K562 (cell line): ENCODE measurements around the gene ABLIM2. TPM values are rescaled to one million over a fixed set of nuclear protein-coding genes. Genes with fewer than 3 reads are reported as not detected.

Experiments
- ATAC-seq: fragments of 200-7000 bp; cut with Tn5 transposase; 3 replicates; pipeline ENCODE4 v1.9.1; 2020; ENCODE audit warnings: moderate library complexity
- BruUV-seq: library from RNA; stranded (reverse); fragments of 400-500 nt; replicated peaks from 2 replicates; lab custom pipeline; 2021; lab: Mats Ljungman, UMichigan
- CTCF ChIA-PET: fragments of 300-600 bp; formaldehyde crosslinking; extraction: SDS; loops from one replicate; lab custom pipeline; 2021; ENCODE audit warnings: low intra/inter-chr PET ratio; lab: Yijun Ruan, JAX
- POLR2A ChIA-PET: fragments of 300-600, 350-650 bp; sonication (Branson Sonifier 250); formaldehyde crosslinking; extraction: SDS; loops from one replicate; lab custom pipeline; 2021; ENCODE audit warnings: antibody characterized with exemption, inconsistent platforms; lab: Yijun Ruan, JAX
- DNase-seq, 4 experiments: peaks; one replicate each; pipeline versions ENCODE4 v3.0.0 to v3.0.0-alpha.2; 2011 to 2018; ENCODE audit warnings: low spot score in 3 of 4, mixed read lengths in 3 of 4; ENCODE audit errors: extremely low read depth in 1 of 4
- FAIRE-seq: peaks from 2 replicates; lab custom pipeline; 2011; peaks lifted over from hg19 to GRCh38; lab: Jason Lieb, UNC
- H2AFZ ChIP-seq: 2 replicates; pipeline ENCODE4 v1.6.0; 2011; ENCODE audit warnings: low read depth, low read length, control low read depth, inconsistent platforms
- H3K27ac ChIP-seq: fragments of 200-600 bp; 3 replicates; pipeline ENCODE4 v1.8.0; 2011; ENCODE audit warnings: low read depth, mild to moderate bottlenecking, control low read depth, inconsistent platforms, low read length, moderate library complexity, mixed read lengths; ENCODE audit errors: extremely low read depth
- H3K27me3 ChIP-seq, 2 experiments: fragments of 300-600 bp in 1 of 2; 2 replicates in 1 of 2; 3 replicates in 1 of 2; pipeline versions ENCODE4 v1.6.0 to v1.8.0; 2011; ENCODE audit warnings: inconsistent platforms in 2 of 2, low read length in 2 of 2, mild to moderate bottlenecking in 1 of 2, mixed read lengths in 1 of 2, moderate library complexity in 1 of 2; ENCODE audit not compliant: control insufficient read depth in 2 of 2, insufficient read depth in 2 of 2
- H3K36me3 ChIP-seq: fragments of 300-600 bp; 3 replicates; pipeline ENCODE4 v1.8.0; 2011; ENCODE audit warnings: mild to moderate bottlenecking, low read length, inconsistent platforms; ENCODE audit not compliant: control insufficient read depth, insufficient read depth
- H3K4me1 ChIP-seq, 2 experiments: fragments of 200-600 bp in 1 of 2; replicated peaks in 1 of 2; 2 replicates in 1 of 2; 3 replicates in 1 of 2; pipeline versions ENCODE4 v1.5.1 to v1.8.0; 2011; ENCODE audit warnings: inconsistent platforms in 2 of 2, low read length in 2 of 2, mild to moderate bottlenecking in 1 of 2, mixed read lengths in 1 of 2, moderate library complexity in 1 of 2; ENCODE audit not compliant: control insufficient read depth in 2 of 2, insufficient read depth in 2 of 2
- H3K4me2 ChIP-seq: 2 replicates; pipeline ENCODE4 v1.6.1; 2011; ENCODE audit warnings: low read length, control low read depth, inconsistent platforms, mixed read lengths; ENCODE audit not compliant: insufficient read depth
- H3K4me3 ChIP-seq: fragments of 200-600 bp; sonication (generic), shearing (Covaris generic); 2 replicates; pipeline ENCODE4 v1.5.1; 2016; ENCODE audit warnings: control low read depth, inconsistent platforms
- H3K79me2 ChIP-seq: fragments of 200-600 bp; 3 replicates; pipeline ENCODE4 v1.8.0; 2011; ENCODE audit warnings: low read length, inconsistent platforms; ENCODE audit not compliant: control insufficient read depth, insufficient read depth
- H3K9ac ChIP-seq, 2 experiments: 2 replicates each; pipeline versions ENCODE4 v1.6.0 to v1.6.1; 2011; ENCODE audit warnings: low read depth in 2 of 2, low read length in 2 of 2, control low read depth in 1 of 2, inconsistent platforms in 1 of 2, mild to moderate bottlenecking in 1 of 2, mixed read lengths in 1 of 2; ENCODE audit not compliant: insufficient read depth in 1 of 2
- H3K9me1 ChIP-seq: one replicate; pipeline ENCODE4 v1.6.0; 2011; ENCODE audit warnings: inconsistent platforms, mild to moderate bottlenecking, low read length, moderate library complexity; ENCODE audit not compliant: control insufficient read depth, insufficient read depth
- H3K9me3 ChIP-seq: replicated peaks from 2 replicates; pipeline ENCODE4 v1.5.1; 2011; ENCODE audit warnings: low read depth, low read length, inconsistent platforms; ENCODE audit not compliant: control insufficient read depth, insufficient read depth
- H4K20me1 ChIP-seq: replicated peaks from 2 replicates; pipeline ENCODE4 v1.6.1; 2011; ENCODE audit warnings: low read length, inconsistent platforms, mixed read lengths; ENCODE audit not compliant: control insufficient read depth, insufficient read depth
- AFF1 ChIP-seq, 2 experiments: fragments of 450-650 bp; IDR thresholded peaks; 2 replicates each; pipeline ENCODE4 v1.6.1; 2018; ENCODE audit warnings: mild to moderate bottlenecking in 2 of 2, low read depth in 1 of 2; ENCODE audit not compliant: partially characterized antibody in 2 of 2
- CLOCK ChIP-seq: fragments of 250-450 bp; sonication (Bioruptor Pico); IDR thresholded peaks from 2 replicates; pipeline ENCODE4 v1.4.0; 2020; ENCODE audit warnings: mild to moderate bottlenecking, moderate library complexity, borderline replicate concordance
- KLF1 ChIP-seq: fragments of 450-650 bp; IDR thresholded peaks from 2 replicates; pipeline ENCODE4 v1.6.1; 2016; ENCODE audit warnings: missing genetic modification characterization, missing compliant biosample characterization
- MXD1 ChIP-seq: fragments of 250-450 bp; sonication (Bioruptor Pico); IDR thresholded peaks from 2 replicates; pipeline ENCODE4 v1.8.0; 2021; ENCODE audit warnings: borderline replicate concordance, mild to moderate bottlenecking, moderate library complexity; ENCODE audit not compliant: poor library complexity, severe bottlenecking
- PCBP1 ChIP-seq: fragments of 200-400 bp; formaldehyde crosslinking; IDR thresholded peaks from 2 replicates; pipeline ENCODE4 v1.6.1; 2018; ENCODE audit warnings: mild to moderate bottlenecking, low read depth, low read length; ENCODE audit not compliant: poor library complexity, severe bottlenecking
- PHB2 ChIP-seq: fragments of 450-650 bp; IDR thresholded peaks from 2 replicates; pipeline ENCODE4 v1.6.1; 2017; ENCODE audit warnings: low read depth
- PTTG1 ChIP-seq: fragments of 450-650 bp; IDR thresholded peaks from 2 replicates; pipeline ENCODE4 v1.6.1; 2016; ENCODE audit warnings: low read depth, mild to moderate bottlenecking, missing genetic modification characterization, missing compliant biosample characterization
- SNIP1 ChIP-seq: fragments of 450-650 bp; IDR thresholded peaks from 2 replicates; pipeline ENCODE4 v1.7.1; 2017; ENCODE audit warnings: low read depth, mild to moderate bottlenecking
- SRSF9 ChIP-seq: fragments of 200-400 bp; formaldehyde crosslinking; IDR thresholded peaks from 2 replicates; pipeline ENCODE4 v1.6.1; 2017; ENCODE audit warnings: low read depth, low read length, borderline replicate concordance
- TAF1 ChIP-seq: IDR thresholded peaks from 2 replicates; pipeline ENCODE4 v1.6.1; 2011; ENCODE audit warnings: mild to moderate bottlenecking, low read length, moderate library complexity; ENCODE audit not compliant: insufficient read depth, control insufficient read depth, severe bottlenecking; ENCODE audit errors: extremely low read depth
- TOE1 ChIP-seq, 2 experiments: fragments of 450-650 bp in 1 of 2; sonication (generic) in 1 of 2; formaldehyde crosslinking in 1 of 2; IDR thresholded peaks; 2 replicates each; pipeline versions ENCODE4 v1.7.1 to v1.8.0; 2016 to 2022; ENCODE audit warnings: borderline replicate concordance in 2 of 2, mild to moderate bottlenecking in 2 of 2, antibody characterized with exemption in 1 of 2, inconsistent platforms in 1 of 2, low read depth in 1 of 2, missing genetic modification reagents in 1 of 2, moderate library complexity in 1 of 2
- ZNF444 ChIP-seq: fragments of 250-450 bp; sonication (Bioruptor Pico); IDR thresholded peaks from 2 replicates; pipeline ENCODE4 v1.4.0; 2020; ENCODE audit warnings: mild to moderate bottlenecking, moderate library complexity
- WGBS: fragments of 100-300 bp; shearing (Covaris generic); methylation state at CpG from one replicate; pipeline ENCODE4 v1.1.6; 2016; ENCODE audit warnings: low coverage, mixed read lengths; ENCODE audit not compliant: insufficient coverage; ENCODE audit errors: missing lambda C conversion rate; 5-methylcytosine and 5-hydroxymethylcytosine counted together
- in situ Hi-C: fragments of 300-500 bp; cut with MboI; formaldehyde crosslinking; loops from 4 replicates; pipeline ENCODE4 v1.15.0; 2018; ENCODE audit warnings: inconsistent platforms, mixed read lengths
- intact Hi-C: fragments of 100-400 bp; cut with micrococcal nuclease; formaldehyde crosslinking; loops from 2 replicates; pipeline ENCODE4 v1.14.2; 2022
- polyA plus RNA-seq, 8 experiments: library from polyadenylated mRNA; depleted of rRNA in 4 of 8; stranded (reverse) in 5 of 8; unstranded in 3 of 8; fragments of >200 nt; fragmentation: Nextera tagmentation in 2 of 8; fragmentation: Illumina TruSeq in 1 of 8; extraction: Ambion mirVana in 2 of 8; extraction: Trizol in 1 of 8; gene quantifications; 2 replicates each; pipeline versions ENCODE4 v1.2.1 to v1.2.3, GENCODE V29; 2011 to 2014; ENCODE audit warnings: inconsistent platforms in 1 of 8, missing spikeins in 1 of 8
- total RNA-seq, 7 experiments: library from RNA; depleted of rRNA in 6 of 7; stranded (reverse); fragments of >200 nt in 6 of 7; fragmentation: Illumina TruSeq in 2 of 7; extraction: Trizol in 2 of 7; gene quantifications; 2 replicates each; pipeline versions ENCODE4 v1.2.1 to v1.2.3, GENCODE V29; 2011 to 2021; ENCODE audit warnings: low replicate concordance in 1 of 7

The ABLIM2 gene
- total and polyA plus RNA-seq, 9 of the 15 experiments (the other 6 are each of a cell fraction or from before 2014, with no cell fraction given): not detected

- no peak for ATAC-seq
- in situ Hi-C loops: no loop called here
- TF ChIP-seq CLOCK (CRISPR knock-in tag): no peak
- no peak for TF ChIP-seq PTTG1
- TF ChIP-seq SRSF9: no peak
- TF ChIP-seq TAF1: no peak
- no peak for TF ChIP-seq SNIP1
- TF ChIP-seq PCBP1: no peak
- no peak for TF ChIP-seq KLF1 (tag)
- TF ChIP-seq PHB2: no peak
- no peak for TF ChIP-seq ZNF444 (CRISPR knock-in tag)
- TF ChIP-seq AFF1 (IDR thresholded peaks at IDR 0.05; ENCODE audit: low read depth in 1 of 2, partially characterized antibody in 2 of 2): no peak
- TF ChIP-seq MXD1 (CRISPR knock-in tag): no peak
- TF ChIP-seq TOE1 (IDR thresholded peaks at IDR 0.05; ENCODE audit: borderline replicate concordance): no peak
- no peak for TF ChIP-seq TOE1 (CRISPR knock-in tag; IDR thresholded peaks at IDR 0.05; ENCODE audit: borderline replicate concordance, low read depth)
Observed at GRCh38 chr4:8008391-8008790, 150.2 kb downstream of the ABLIM2 start.

More at GRCh38 chr4:8008391-8008790, 150.2 kb downstream of the ABLIM2 start:
- ChIA-PET CTCF (no interaction called here), POLR2A (interaction anchor here (1.0 kb wide), 1 partner anchor 15 kb away, joined by 4 read pairs; no protein-coding TSS in a partner anchor)
- Histone ChIP-seq H3K4me3 (no peak overlapping the region), H3K36me3 (no peaks in the 10 kb centered on the region), H3K4me1 (no peaks in the 10 kb centered on the region), H3K4me2 (no peak overlapping the region), H3K79me2 (no peaks in the 10 kb centered on the region), H3K9ac (no peak overlapping the region), H4K20me1 (no peaks in the 10 kb centered on the region; the same call in none of the 2 replicates), H3K9me3 (no peaks in the 10 kb centered on the region), H2AFZ (no peak overlapping the region), H3K9me1 (no peaks in the 10 kb centered on the region), H3K27ac (no peak overlapping the region), H3K27me3 (peaks cover 19 to 73% of the 10 kb centered on the region in 2 experiments; a peak in 4 of 5 replicates)
- no peak for DNase-seq
- no TSS peak for BruUV-seq
- intact Hi-C loops: no loop called here
- no peak for FAIRE-seq
- 2% methylated on average over 12 of the region's 12 CpGs for whole genome bisulfite sequencing
